Measurements from ENCODE around the gene SLC28A3. TPM values are rescaled to one million over a fixed set of nuclear protein-coding genes. Genes with fewer than 3 reads are reported as not detected.

SLC28A3 gene
- total and polyA plus RNA-seq, 2 donors (not counting 3 experiments of a cell fraction or from before 2014, with no cell fraction given) = not detected

DNA sequence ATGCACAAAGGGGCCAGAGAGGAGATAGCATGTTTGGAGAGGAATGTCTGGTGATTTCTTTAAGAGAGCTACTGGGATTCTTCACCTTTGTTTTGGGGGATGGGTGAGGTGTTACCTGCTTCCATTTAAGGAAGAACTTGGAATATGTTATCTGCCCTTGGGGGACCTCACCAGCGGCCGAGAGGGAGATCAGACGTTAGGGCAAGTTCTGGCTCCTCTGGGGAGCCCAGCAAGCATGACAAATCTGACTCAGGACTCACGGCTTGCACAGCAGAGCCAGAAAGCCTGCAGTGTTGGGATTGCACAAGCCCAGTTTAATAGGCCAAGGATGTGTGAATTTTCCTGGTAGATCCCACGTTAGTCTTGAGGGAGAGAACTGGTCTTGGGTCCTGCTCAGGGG lies 40.3 kb downstream of the SLC28A3 start:
- Histone ChIP-seq H3K9ac (replicated peaks; ENCODE audit: extremely low read depth, insufficient read depth, low read length) (no peak overlapping the region), H3K4me2 (ENCODE audit: insufficient read depth, low read length) (no peak overlapping the region), H3K27ac (ENCODE audit: insufficient read depth, low read depth, low read length) (no peak overlapping the region), H2AFZ (ENCODE audit: low read depth, low read length) (no peak overlapping the region), H3K36me3 (ENCODE audit: control insufficient read depth in 2 of 2, extremely low read depth in 1 of 2, insufficient read depth in 2 of 2, low read length in 2 of 2) (no peaks in the 10 kb centered on the region), H3K4me3 (replicated peaks in 1 of 3; ENCODE audit: insufficient read depth in 1 of 3, low read depth in 1 of 3, low read length in 3 of 3) (no peak overlapping the region), H3K79me2 (ENCODE audit: control insufficient read depth, insufficient read depth, low read length) (no peaks in the 10 kb centered on the region), H3K4me1 (ENCODE audit: control insufficient read depth, extremely low read depth, insufficient read depth, low read length) (peaks cover 7% of the 10 kb centered on the region), H3K9me1 (replicated peaks; ENCODE audit: control insufficient read depth, extremely low read depth, insufficient read depth, low read length) (no peaks in the 10 kb centered on the region), H4K20me1 (replicated peaks; ENCODE audit: control insufficient read depth, extremely low read depth, insufficient read depth, low read length) (no peaks in the 10 kb centered on the region), H3K9me3 (replicated peaks; ENCODE audit: control insufficient read depth, insufficient read depth, low read length) (no peaks in the 10 kb centered on the region), H3K27me3 (ENCODE audit: control insufficient read depth in 2 of 2, insufficient read depth in 2 of 2, low read length in 2 of 2) (peaks cover 0 to 3% of the 10 kb centered on the region in 2 experiments)
- intact Hi-C loops (cut with micrococcal nuclease) (no loop called here), dilution Hi-C loops (cut with MboI; ENCODE audit: extremely low pct_ligation_motif_present, low sequenced_read_pairs) (no loop called here)
- DNase-seq (ENCODE audit: low read depth, low spot score) (no peak), FAIRE-seq (no peak)
- ChIA-PET POLR2A (no interaction called here), CTCF (interaction anchor here (1.4 kb wide), 1 partner anchor 13 kb away, joined by 3 read pairs; no protein-coding TSS in a partner anchor)
- TF ChIP-seq POLR2A (IDR thresholded peaks at IDR 0.05; ENCODE audit: low read depth, low read length) (no peak), POLR2AphosphoS5 (IDR thresholded peaks at IDR 0.05; ENCODE audit: insufficient read depth, low read depth, low read length) (no peak), JUN (IDR thresholded peaks at IDR 0.05; ENCODE audit: borderline replicate concordance, insufficient read depth, insufficient read length, low read depth) (no peak), MYC (IDR thresholded peaks at IDR 0.05; ENCODE audit: low read depth, low read length) (no peak)
- TF ChIP-seq, protein P1, sequence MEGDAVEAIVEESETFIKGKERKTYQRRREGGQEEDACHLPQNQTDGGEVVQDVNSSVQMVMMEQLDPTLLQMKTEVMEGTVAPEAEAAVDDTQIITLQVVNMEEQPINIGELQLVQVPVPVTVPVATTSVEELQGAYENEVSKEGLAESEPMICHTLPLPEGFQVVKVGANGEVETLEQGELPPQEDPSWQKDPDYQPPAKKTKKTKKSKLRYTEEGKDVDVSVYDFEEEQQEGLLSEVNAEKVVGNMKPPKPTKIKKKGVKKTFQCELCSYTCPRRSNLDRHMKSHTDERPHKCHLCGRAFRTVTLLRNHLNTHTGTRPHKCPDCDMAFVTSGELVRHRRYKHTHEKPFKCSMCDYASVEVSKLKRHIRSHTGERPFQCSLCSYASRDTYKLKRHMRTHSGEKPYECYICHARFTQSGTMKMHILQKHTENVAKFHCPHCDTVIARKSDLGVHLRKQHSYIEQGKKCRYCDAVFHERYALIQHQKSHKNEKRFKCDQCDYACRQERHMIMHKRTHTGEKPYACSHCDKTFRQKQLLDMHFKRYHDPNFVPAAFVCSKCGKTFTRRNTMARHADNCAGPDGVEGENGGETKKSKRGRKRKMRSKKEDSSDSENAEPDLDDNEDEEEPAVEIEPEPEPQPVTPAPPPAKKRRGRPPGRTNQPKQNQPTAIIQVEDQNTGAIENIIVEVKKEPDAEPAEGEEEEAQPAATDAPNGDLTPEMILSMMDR (IDR thresholded peaks at IDR 0.05; ENCODE audit: extremely low read depth in 1 of 2, insufficient read depth in 1 of 2, low read depth in 1 of 2, low read length in 2 of 2) = no peak
- TF ChIP-seq, protein P2, sequence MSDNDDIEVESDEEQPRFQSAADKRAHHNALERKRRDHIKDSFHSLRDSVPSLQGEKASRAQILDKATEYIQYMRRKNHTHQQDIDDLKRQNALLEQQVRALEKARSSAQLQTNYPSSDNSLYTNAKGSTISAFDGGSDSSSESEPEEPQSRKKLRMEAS (IDR thresholded peaks at IDR 0.05; ENCODE audit: insufficient read depth, insufficient read length) = no peak
- BruUV-seq (replicated peaks) = no TSS peak
